ENCODE measurements around the gene PRUNE1. TPM values are rescaled to one million over a fixed set of nuclear protein-coding genes. Genes with fewer than 3 reads are reported as not detected.

The PRUNE1 gene
- total RNA-seq, 1 experiment from 2014 or later, result 11.9 TPM

Small RNA genes within 50 kb of the gene (small RNA-seq; reads per million reads assigned to genes)
- gene RNU6-884P, result not detected

Other genes starting within 250 kb of the PRUNE1 start
- gene CTSS, start 242.7 kb upstream of the PRUNE1 start, total RNA-seq (2014; rRNA removed; shearing (Covaris generic)), result 1.2 and 2.6 TPM in 2 replicates
- gene CTSK, start 200.2 kb upstream of the PRUNE1 start, total RNA-seq (2014; rRNA removed; shearing (Covaris generic)), result 0.56 and 0.77 TPM in 2 replicates
- gene ARNT, start 131.8 kb upstream of the PRUNE1 start, total RNA-seq (2014; rRNA removed; shearing (Covaris generic)), result 10.7 and 12.9 TPM in 2 replicates
- not detected in 2 replicates for gene CTXND2, start 121.3 kb upstream of the PRUNE1 start, total RNA-seq (2014; rRNA removed; shearing (Covaris generic))
- 24.0 and 25.3 TPM in 2 replicates for gene SETDB1, start 82.1 kb upstream of the PRUNE1 start, total RNA-seq (2014; rRNA removed; shearing (Covaris generic))
- gene CERS2, start 33.6 kb upstream of the PRUNE1 start, total RNA-seq (2014; rRNA removed; shearing (Covaris generic)), result 145 and 152 TPM in 2 replicates
- 0.55 and 0.63 TPM in 2 replicates for gene ANXA9, start 26.2 kb upstream of the PRUNE1 start, total RNA-seq (2014; rRNA removed; shearing (Covaris generic))
- 12.5 and 15.4 TPM in 2 replicates for gene MINDY1, start 1.5 kb upstream of the PRUNE1 start, total RNA-seq (2014; rRNA removed; shearing (Covaris generic))
- gene BNIPL, start 28.1 kb downstream of the PRUNE1 start, total RNA-seq (2014; rRNA removed; shearing (Covaris generic)), result 0.10 TPM in 1 of 2 replicates, not detected in the other
- 2.9 and 5.4 TPM in 2 replicates for gene C1orf56, start 39.3 kb downstream of the PRUNE1 start, total RNA-seq (2014; rRNA removed; shearing (Covaris generic))
- 66.5 and 67.1 TPM in 2 replicates for gene CDC42SE1, start 51.2 kb downstream of the PRUNE1 start, total RNA-seq (2014; rRNA removed; shearing (Covaris generic))
- gene MLLT11, start 51.9 kb downstream of the PRUNE1 start, total RNA-seq (2014; rRNA removed; shearing (Covaris generic)), result 8.8 and 9.8 TPM in 2 replicates
- 2.4 and 5.5 TPM in 2 replicates for gene GABPB2, start 62.3 kb downstream of the PRUNE1 start, total RNA-seq (2014; rRNA removed; shearing (Covaris generic))
- gene SEMA6C, start 138.2 kb downstream of the PRUNE1 start, total RNA-seq (2014; rRNA removed; shearing (Covaris generic)), result 0.80 and 1.5 TPM in 2 replicates
- gene TNFAIP8L2, start 148.2 kb downstream of the PRUNE1 start, total RNA-seq (2014; rRNA removed; shearing (Covaris generic)), result not detected in 2 replicates
- 8.6 and 9.4 TPM in 2 replicates for gene LYSMD1, start 157.5 kb downstream of the PRUNE1 start, total RNA-seq (2014; rRNA removed; shearing (Covaris generic))
- gene SCNM1, start 157.7 kb downstream of the PRUNE1 start, total RNA-seq (2014; rRNA removed; shearing (Covaris generic)), result 60.9 and 69.6 TPM in 2 replicates
- 0.27 and 0.87 TPM in 2 replicates for gene TMOD4, start 167.5 kb downstream of the PRUNE1 start, total RNA-seq (2014; rRNA removed; shearing (Covaris generic))
- gene VPS72, start 181.7 kb downstream of the PRUNE1 start, total RNA-seq (2014; rRNA removed; shearing (Covaris generic)), result 52.9 and 59.3 TPM in 2 replicates
- gene PIP5K1A, start 190.1 kb downstream of the PRUNE1 start, total RNA-seq (2014; rRNA removed; shearing (Covaris generic)), result 40.7 and 49.6 TPM in 2 replicates
- 233 and 234 TPM in 2 replicates for gene PSMD4, start 246.3 kb downstream of the PRUNE1 start, total RNA-seq (2014; rRNA removed; shearing (Covaris generic))